Lung (tissue), 12 donors: ENCODE results near the gene JMJD8. TPM values are rescaled to one million over a fixed set of nuclear protein-coding genes. Genes with fewer than 3 reads are reported as not detected.

Experiments used
- ATAC-seq: fragments of 200-7000 bp; cut with Tn5 transposase; one replicate; pipeline ENCODE4 v1.9.1; 2020; ENCODE audit warnings: moderate number of reproducible peaks; ENCODE audit not compliant: insufficient read depth, low FRiP score
- DNase-seq, 3 donors: peaks; one replicate each; pipeline ENCODE4 v3.0.0-alpha.2; 2013 to 2017
- H3K27ac ChIP-seq, 2 donors: one replicate each; pipeline ENCODE4 v1.5.1; 2013; ENCODE audit warnings: mild to moderate bottlenecking in 2 of 2, moderate library complexity in 2 of 2, control low read depth in 1 of 2, inconsistent platforms in 1 of 2, low read depth in 1 of 2, low read length in 1 of 2
- H3K27me3 ChIP-seq, 3 donors: one replicate each; pipeline ENCODE4 v1.5.1; 2013; ENCODE audit warnings: low read length in 2 of 3; ENCODE audit not compliant: control insufficient read depth in 3 of 3, insufficient read depth in 3 of 3
- H3K36me3 ChIP-seq, 4 donors: one replicate each; pipeline ENCODE4 v1.5.1; 2013; ENCODE audit warnings: low read length in 4 of 4, mild to moderate bottlenecking in 1 of 4, moderate library complexity in 1 of 4; ENCODE audit not compliant: control insufficient read depth in 4 of 4, insufficient read depth in 4 of 4
- H3K4me1 ChIP-seq, 5 donors: one replicate each; pipeline ENCODE4 v1.5.1; 2013; ENCODE audit warnings: low read length in 5 of 5, mild to moderate bottlenecking in 2 of 5, moderate library complexity in 1 of 5; ENCODE audit not compliant: control insufficient read depth in 5 of 5, insufficient read depth in 5 of 5
- H3K4me3 ChIP-seq: one replicate; pipeline ENCODE4 v1.5.1; 2013; ENCODE audit warnings: mild to moderate bottlenecking, control low read depth, moderate library complexity
- H3K9ac ChIP-seq, 2 donors: one replicate each; pipeline ENCODE4 v1.5.1; 2013; ENCODE audit warnings: low read length in 2 of 2, control low read depth in 1 of 2; ENCODE audit not compliant: insufficient read depth in 1 of 2
- H3K9me3 ChIP-seq, 4 donors: one replicate each; pipeline ENCODE4 v1.5.1; 2013; ENCODE audit warnings: low read length in 3 of 4, mild to moderate bottlenecking in 1 of 4, moderate library complexity in 1 of 4; ENCODE audit not compliant: control insufficient read depth in 4 of 4, insufficient read depth in 3 of 4
- WGBS, 2 donors: extraction: QIAGEN DNeasy Blood & Tissue Kit; methylation state at CpG; one replicate each; pipeline ENCODE4 v1.1.7; 2013; 5-methylcytosine and 5-hydroxymethylcytosine counted together
- polyA plus RNA-seq, 2 donors: library from polyadenylated mRNA; stranded (reverse); fragments of 200-250 nt; gene quantifications; one replicate each; pipeline ENCODE4 v1.2.1, GENCODE V29; 2013
- total RNA-seq, 2 donors: library from RNA; depleted of rRNA in 1 of 2; stranded (reverse); fragments of >200 nt in 1 of 2; gene quantifications; one replicate each; pipeline ENCODE4 v1.2.1, GENCODE V29; 2014 to 2021
- TF ChIP-seq, protein P1 (sequence below): IDR thresholded peaks from 2 replicates; pipeline ENCODE4 v1.5.1; 2012; ENCODE audit warnings: mild to moderate bottlenecking; ENCODE audit errors: control extremely low read depth, extremely low read depth
- donor health status: control.
- donor health status: control.
- donor health status: Bipolar disorder and iron deficiency.
- donor health status: healthy.
- donor health status: DM: yes; HTN: yes; CAD: no.

The JMJD8 gene
- total and polyA plus RNA-seq, 4 donors = 32.5 to 90.3 (median 57.9) TPM

DNA sequence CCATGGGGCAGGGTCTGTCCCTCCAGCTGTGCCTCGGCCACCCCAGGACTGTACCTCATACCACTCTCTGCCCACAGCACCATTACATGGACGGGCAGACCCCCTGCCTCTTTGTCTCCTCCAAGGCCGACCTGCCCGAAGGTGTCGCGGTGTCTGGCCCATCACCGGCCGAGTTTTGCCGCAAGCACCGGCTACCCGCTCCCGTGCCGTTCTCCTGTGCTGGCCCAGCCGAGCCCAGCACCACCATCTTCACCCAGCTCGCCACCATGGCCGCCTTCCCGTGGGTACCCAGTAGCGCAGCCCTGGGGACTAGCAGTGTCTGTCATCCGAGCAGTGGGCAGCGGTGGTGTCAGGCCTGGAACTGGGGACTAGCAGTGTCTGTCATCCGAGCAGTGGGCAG is 11.3 kb downstream of the JMJD8 start:
- H3K36me3 ChIP-seq = peaks cover 2 to 46% (median 19%) of the 10 kb centered on the region in 4 donors
- TF ChIP-seq, protein P1, sequence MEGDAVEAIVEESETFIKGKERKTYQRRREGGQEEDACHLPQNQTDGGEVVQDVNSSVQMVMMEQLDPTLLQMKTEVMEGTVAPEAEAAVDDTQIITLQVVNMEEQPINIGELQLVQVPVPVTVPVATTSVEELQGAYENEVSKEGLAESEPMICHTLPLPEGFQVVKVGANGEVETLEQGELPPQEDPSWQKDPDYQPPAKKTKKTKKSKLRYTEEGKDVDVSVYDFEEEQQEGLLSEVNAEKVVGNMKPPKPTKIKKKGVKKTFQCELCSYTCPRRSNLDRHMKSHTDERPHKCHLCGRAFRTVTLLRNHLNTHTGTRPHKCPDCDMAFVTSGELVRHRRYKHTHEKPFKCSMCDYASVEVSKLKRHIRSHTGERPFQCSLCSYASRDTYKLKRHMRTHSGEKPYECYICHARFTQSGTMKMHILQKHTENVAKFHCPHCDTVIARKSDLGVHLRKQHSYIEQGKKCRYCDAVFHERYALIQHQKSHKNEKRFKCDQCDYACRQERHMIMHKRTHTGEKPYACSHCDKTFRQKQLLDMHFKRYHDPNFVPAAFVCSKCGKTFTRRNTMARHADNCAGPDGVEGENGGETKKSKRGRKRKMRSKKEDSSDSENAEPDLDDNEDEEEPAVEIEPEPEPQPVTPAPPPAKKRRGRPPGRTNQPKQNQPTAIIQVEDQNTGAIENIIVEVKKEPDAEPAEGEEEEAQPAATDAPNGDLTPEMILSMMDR = no peak

DNA sequence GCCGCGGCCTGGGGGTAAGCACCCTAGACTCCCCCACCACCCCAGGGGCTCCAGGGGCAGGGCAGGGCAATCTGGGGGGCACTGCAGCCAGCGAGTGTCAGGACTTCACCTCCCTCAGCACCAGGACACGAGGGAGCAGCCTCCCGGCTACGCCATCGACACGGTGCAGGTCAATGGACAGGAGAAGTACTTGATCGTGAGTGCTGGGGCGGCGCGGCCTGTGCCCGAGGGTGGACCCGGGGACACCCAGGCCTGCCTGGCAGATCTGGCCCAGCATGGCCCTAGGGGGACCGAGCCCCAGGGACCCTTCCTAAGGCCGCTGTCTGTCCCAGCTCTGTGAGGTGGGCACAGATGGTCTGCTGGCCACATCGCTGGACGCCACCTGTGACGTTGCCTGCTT is 11.8 kb downstream of the JMJD8 start:
- WGBS, 2 donors = 95% methylated on average over 19 of the region's 19 CpGs
- Histone ChIP-seq H3K9ac (no peak overlapping the region), H3K4me1 (peaks cover 0 to 22% (median 4%) of the 10 kb centered on the region in 5 donors), H3K27ac (no peak overlapping the region), H3K4me3 (no peak overlapping the region), H3K9me3 (peaks cover 0 to 4% (median 0%) of the 10 kb centered on the region in 4 donors), H3K36me3 (peaks cover 2 to 46% (median 19%) of the 10 kb centered on the region in 4 donors), H3K27me3 (no peaks in the 10 kb centered on the region)
- TF ChIP-seq, protein P1 = no peak
- DNase-seq = no peak
- no peak for ATAC-seq

More for the DNA sequence above, 11.3 kb downstream of the JMJD8 start:
- DNase-seq (no peak), ATAC-seq (no peak)
- 92 to 96% methylated on average over 21 of the region's 21 CpGs for WGBS, 2 donors
- H3K9me3 ChIP-seq = peaks cover 0 to 4% (median 0%) of the 10 kb centered on the region in 4 donors
- H3K27me3 ChIP-seq = no peaks in the 10 kb centered on the region
- H3K4me1 ChIP-seq = peaks cover 0 to 21% (median 4%) of the 10 kb centered on the region in 5 donors
- H3K9ac ChIP-seq = no peak overlapping the region
- H3K4me3 ChIP-seq = no peak overlapping the region
- H3K27ac ChIP-seq = no peak overlapping the region

DNA sequence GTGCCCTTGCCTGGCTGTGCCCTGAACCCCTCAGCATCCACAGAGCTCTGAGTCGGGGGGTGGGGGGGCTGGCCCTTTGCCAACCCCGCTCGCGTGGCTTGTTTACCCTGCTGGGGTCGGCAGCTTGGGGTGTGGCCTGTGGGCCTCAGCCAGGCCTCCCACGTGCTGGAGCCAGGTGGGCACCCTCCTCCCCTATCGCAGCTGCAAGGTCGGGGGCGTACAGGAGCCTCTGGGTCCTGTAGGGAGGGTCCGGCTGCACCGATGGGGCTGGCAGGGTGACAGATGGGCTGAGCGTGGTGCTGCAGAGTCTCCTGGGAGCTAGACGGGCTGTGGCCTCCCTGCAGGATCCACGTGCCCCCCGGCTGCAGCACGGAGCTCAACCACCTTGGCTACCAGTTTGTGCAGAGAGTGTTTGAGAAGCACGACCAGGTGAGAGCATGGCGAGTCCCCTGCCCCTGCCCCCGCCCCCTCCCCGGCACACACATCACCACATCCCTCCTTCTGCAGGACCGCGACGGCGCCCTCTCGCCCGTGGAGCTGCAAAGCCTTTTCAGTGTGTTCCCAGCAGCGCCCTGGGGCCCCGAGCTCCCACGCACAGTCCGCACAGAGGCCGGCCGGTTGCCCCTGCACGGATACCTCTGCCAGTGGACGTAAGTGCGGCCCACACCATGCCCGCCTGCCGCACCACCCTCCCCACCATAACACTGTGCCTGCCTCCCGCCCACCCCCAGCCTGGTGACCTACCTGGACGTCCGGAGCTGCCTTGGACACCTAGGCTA is 12.6 kb downstream of the JMJD8 start:
- H3K36me3 ChIP-seq = peaks cover 2 to 46% (median 19%) of the 10 kb centered on the region in 4 donors
- H3K27ac ChIP-seq = no peak overlapping the region
- no peak overlapping the region for H3K4me3 ChIP-seq
- H3K9me3 ChIP-seq = peaks cover 0 to 4% (median 0%) of the 10 kb centered on the region in 4 donors
- WGBS, 2 donors = 88 to 92% methylated on average over 40 of the region's 40 CpGs
- DNase-seq = no peak
- no peaks in the 10 kb centered on the region for H3K27me3 ChIP-seq
- peaks cover 0 to 22% (median 4%) of the 10 kb centered on the region in 5 donors for H3K4me1 ChIP-seq
- no peak for ATAC-seq
- TF ChIP-seq, protein P1 = no peak
- no peak overlapping the region for H3K9ac ChIP-seq
